ENCODE measurements around the gene LHFPL6.

GRCh38 chr13:39362652-39363381 lies 240.2 kb downstream of the LHFPL6 start:
- TF ChIP-seq CTCF (conservative IDR thresholded peaks at IDR 0.05; ENCODE audit: low read depth in 2 of 2) (no peak), EZH2 (IDR thresholded peaks at IDR 0.05; ENCODE audit: low read depth, unreplicated experiment) (no peak), ZNF331 (CRISPR knock-in tag; IDR thresholded peaks at IDR 0.05; ENCODE audit: low read depth) (no peak), NANOG (IDR thresholded peaks at IDR 0.05; ENCODE audit: borderline replicate concordance) (no peak), POLR2AphosphoS5 (IDR thresholded peaks at IDR 0.05; ENCODE audit: low read depth) (no peak), REST (IDR thresholded peaks at IDR 0.05; ENCODE audit: unreplicated experiment) (no peak), EZH2phosphoT487 (IDR thresholded peaks at IDR 0.05; ENCODE audit: unreplicated experiment) (no peak), ETS1 (IDR thresholded peaks at IDR 0.05) (no peak), STAT1 (IDR thresholded peaks at IDR 0.05; ENCODE audit: unreplicated experiment) (no peak), JUNB (IDR thresholded peaks at IDR 0.05; ENCODE audit: unreplicated experiment) (no peak), CREB1 (CRISPR knock-in tag; IDR thresholded peaks at IDR 0.05; ENCODE audit: low read depth) (no peak), ZNF462 (CRISPR knock-in tag; IDR thresholded peaks at IDR 0.05) (no peak), ZNF114 (CRISPR knock-in tag; IDR thresholded peaks at IDR 0.05) (no peak)

All from GM23338 (cell line).